HG03139 (cell line): ENCODE results near the gene ADAMTS6.

Experiments used
- ATAC-seq: cut with Tn5 transposase; IDR thresholded peaks from one replicate; pipeline ENCODE4 v1.9.1; 2021; ENCODE audit not compliant: unreplicated experiment

The ADAMTS6 gene

GRCh38 chr5:65151614-65152013 lies 330.1 kb downstream of the ADAMTS6 start:
- no peak for ATAC-seq

- no peak for ATAC-seq
These were observed 331.0 kb downstream of the ADAMTS6 start for GRCh38 chr5:65150599-65151304.

GRCh38 chr5:65149827-65150226 lies 331.9 kb downstream of the ADAMTS6 start:
- no peak for ATAC-seq

- no peak for ATAC-seq
These were observed 337.4 kb downstream of the ADAMTS6 start for GRCh38 chr5:65144136-65144871.

GRCh38 chr5:65142511-65143011 lies 339.2 kb downstream of the ADAMTS6 start:
- no peak for ATAC-seq

- no peak for ATAC-seq
These were observed 339.7 kb downstream of the ADAMTS6 start for GRCh38 chr5:65142016-65142415.

GRCh38 chr5:65141493-65141892 lies 340.2 kb downstream of the ADAMTS6 start:
- no peak for ATAC-seq

GRCh38 chr5:65137631-65138030 lies 344.1 kb downstream of the ADAMTS6 start:
- ATAC-seq, result no peak

- no peak for ATAC-seq
These were observed 348.1 kb downstream of the ADAMTS6 start for GRCh38 chr5:65133477-65134110.

- no peak for ATAC-seq
These were observed 349.3 kb downstream of the ADAMTS6 start for GRCh38 chr5:65132386-65132785.

GRCh38 chr5:65128226-65128625 lies 353.5 kb downstream of the ADAMTS6 start:
- no peak for ATAC-seq

- no peak for ATAC-seq
These were observed 354.4 kb downstream of the ADAMTS6 start for GRCh38 chr5:65127161-65127901.

GRCh38 chr5:65126542-65127069 lies 355.1 kb downstream of the ADAMTS6 start:
- no peak for ATAC-seq

- no peak for ATAC-seq
These were observed 355.9 kb downstream of the ADAMTS6 start for GRCh38 chr5:65125591-65126541.

- no peak for ATAC-seq
These were observed 359.8 kb downstream of the ADAMTS6 start for GRCh38 chr5:65121880-65122436.

GRCh38 chr5:65120371-65120967 lies 361.3 kb downstream of the ADAMTS6 start:
- ATAC-seq, result no peak

GRCh38 chr5:65117525-65117924 lies 364.2 kb downstream of the ADAMTS6 start:
- ATAC-seq, result no peak

GRCh38 chr5:65113771-65114170 lies 367.9 kb downstream of the ADAMTS6 start:
- ATAC-seq, result no peak
